GM19240 (cell line): Measurements from ENCODE around the gene UBE2G2.

Source experiments
- DNase-seq: peaks from one replicate; pipeline ENCODE4 v3.0.0; 2011; ENCODE audit warnings: low spot score; ENCODE audit not compliant: insufficient read length

The UBE2G2 gene

GRCh38 chr21:44801468-44802395 is at the start of gene UBE2G2:
TSS of gene UBE2G2 (minus strand) at chr21:44801820. CDS start at chr21:44801748, 72 bp downstream.
- peak; percentile 97 for DNase-seq

- no peak for DNase-seq
Measured at GRCh38 chr21:44850905-44851657, 49.5 kb upstream of the UBE2G2 start.

- DNase-seq, result no peak
Measured at GRCh38 chr21:44850208-44850800, 48.7 kb upstream of the UBE2G2 start.

- no peak for DNase-seq
Measured at GRCh38 chr21:44849616-44850130, 48.1 kb upstream of the UBE2G2 start.

- no peak for DNase-seq
Measured at GRCh38 chr21:44848821-44849521, 47.4 kb upstream of the UBE2G2 start.

GRCh38 chr21:44847261-44848056 is 45.8 kb upstream of the UBE2G2 start:
- DNase-seq, result no peak

GRCh38 chr21:44846485-44847260 is 45.1 kb upstream of the UBE2G2 start:
- DNase-seq, result no peak

- DNase-seq, result no peak
Measured at GRCh38 chr21:44846224-44846484, 44.5 kb upstream of the UBE2G2 start.

- peak; percentile 58 for DNase-seq
Measured at GRCh38 chr21:44845418-44846223, 44.0 kb upstream of the UBE2G2 start.

- DNase-seq, result no peak
Measured at GRCh38 chr21:44844256-44844655, 42.6 kb upstream of the UBE2G2 start.

GRCh38 chr21:44842721-44843445 is 41.3 kb upstream of the UBE2G2 start:
- no peak for DNase-seq

GRCh38 chr21:44842087-44842486 is 40.5 kb upstream of the UBE2G2 start:
- DNase-seq, result no peak

GRCh38 chr21:44840771-44841170 is 39.2 kb upstream of the UBE2G2 start:
- DNase-seq, result no peak

GRCh38 chr21:44838951-44839350 is 37.3 kb upstream of the UBE2G2 start:
- no peak for DNase-seq

GRCh38 chr21:44838039-44838895 is 36.6 kb upstream of the UBE2G2 start:
- DNase-seq, result no peak

- DNase-seq, result no peak
Measured at GRCh38 chr21:44837537-44837936, 35.9 kb upstream of the UBE2G2 start.
